NCI-H748 (cell line): ENCODE results near the gene BTNL9.
"Not testable (repeated sequence)": the region's sequence is repeated elsewhere in the genome, so short reads cannot be mapped to it uniquely, and the experiment has no call there.

Experiments used
- DNase-seq: peaks from one replicate; lab custom pipeline; 2025; ENCODE audit not compliant: unreplicated experiment; lab: John Stamatoyannopoulos, UW

BTNL9 gene

GRCh38 chr5:181098762-181099601 is 58.9 kb downstream of the BTNL9 start:
- peak; percentile 21 for DNase-seq

GRCh38 chr5:181099602-181100086 is 59.6 kb downstream of the BTNL9 start:
- DNase-seq: peak; percentile 37

DNA sequence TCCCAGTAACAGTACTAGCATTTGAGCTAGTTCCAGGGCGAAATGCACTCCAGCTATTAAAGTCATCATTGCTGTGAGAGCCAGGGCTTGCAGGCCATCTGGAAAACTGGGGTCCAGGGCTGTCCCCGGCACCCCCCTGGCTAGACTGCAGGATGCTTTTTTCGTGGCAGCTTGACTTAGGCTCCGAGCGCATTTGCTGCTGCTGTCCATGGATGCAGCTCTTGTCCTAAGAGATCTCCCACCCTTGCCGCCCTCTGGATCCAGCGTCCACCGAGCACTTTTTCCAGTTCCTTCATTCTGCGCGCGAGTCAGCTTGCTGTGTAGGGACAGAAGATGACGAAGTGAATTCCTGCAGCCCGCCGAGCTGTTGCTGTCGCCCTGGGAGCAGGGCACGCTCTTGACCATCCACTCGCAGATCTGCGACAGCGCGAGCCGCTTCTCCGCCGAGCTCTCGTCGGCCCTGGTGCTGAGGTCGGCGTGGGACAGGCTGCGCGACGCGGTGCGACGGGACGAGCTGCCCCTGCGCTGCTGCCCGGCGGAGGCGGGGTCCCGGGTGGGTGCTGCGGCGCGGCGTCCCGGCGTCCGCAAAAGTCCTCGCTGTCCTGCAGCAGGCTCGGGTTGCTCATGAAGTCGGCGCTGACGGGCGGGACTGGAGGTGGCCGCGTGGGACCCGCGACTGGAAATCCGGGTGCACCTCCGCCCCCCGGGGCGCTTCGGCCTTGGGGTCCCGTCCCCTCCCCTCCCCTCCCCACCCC is 60.2 kb downstream of the BTNL9 start:
- peak; percentile 69 for DNase-seq

DNA sequence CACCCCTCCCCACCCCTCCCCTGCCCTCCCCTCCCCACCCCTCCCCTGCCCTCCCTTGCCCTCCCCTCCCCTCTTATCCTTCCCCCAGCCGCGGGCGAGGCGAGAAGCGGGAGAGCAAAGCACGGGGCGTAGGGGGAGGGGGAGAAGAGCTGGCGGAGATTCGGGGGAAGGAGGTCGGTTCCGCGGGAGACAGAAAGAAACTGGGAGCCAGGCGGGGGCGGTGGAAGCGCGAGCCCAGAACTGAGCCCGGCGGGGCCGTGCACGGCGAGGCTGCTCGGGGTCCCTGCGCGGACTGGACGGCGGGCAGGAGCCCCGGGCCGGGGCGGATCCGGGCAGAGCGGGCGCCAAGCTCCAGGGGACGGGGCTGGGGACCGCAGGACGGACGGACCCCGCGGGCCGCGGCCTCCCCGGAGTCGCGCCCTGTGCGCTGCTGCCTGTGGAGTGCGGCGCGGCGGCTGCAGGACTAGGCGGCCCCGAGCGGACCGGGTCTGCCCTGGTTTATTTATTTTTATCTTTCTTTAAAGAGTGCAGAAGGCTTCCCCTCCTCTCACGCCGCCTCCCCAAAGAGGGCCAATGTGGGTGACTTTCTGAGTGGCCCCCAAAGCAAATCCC is 61.1 kb downstream of the BTNL9 start:
- DNase-seq: not testable (repeated sequence)

GRCh38 chr5:181101930-181102674 is 62.0 kb downstream of the BTNL9 start:
- not testable (repeated sequence) for DNase-seq

- DNase-seq: peak; percentile 37
Measured at GRCh38 chr5:181104259-181104568, 64.1 kb downstream of the BTNL9 start.

DNA sequence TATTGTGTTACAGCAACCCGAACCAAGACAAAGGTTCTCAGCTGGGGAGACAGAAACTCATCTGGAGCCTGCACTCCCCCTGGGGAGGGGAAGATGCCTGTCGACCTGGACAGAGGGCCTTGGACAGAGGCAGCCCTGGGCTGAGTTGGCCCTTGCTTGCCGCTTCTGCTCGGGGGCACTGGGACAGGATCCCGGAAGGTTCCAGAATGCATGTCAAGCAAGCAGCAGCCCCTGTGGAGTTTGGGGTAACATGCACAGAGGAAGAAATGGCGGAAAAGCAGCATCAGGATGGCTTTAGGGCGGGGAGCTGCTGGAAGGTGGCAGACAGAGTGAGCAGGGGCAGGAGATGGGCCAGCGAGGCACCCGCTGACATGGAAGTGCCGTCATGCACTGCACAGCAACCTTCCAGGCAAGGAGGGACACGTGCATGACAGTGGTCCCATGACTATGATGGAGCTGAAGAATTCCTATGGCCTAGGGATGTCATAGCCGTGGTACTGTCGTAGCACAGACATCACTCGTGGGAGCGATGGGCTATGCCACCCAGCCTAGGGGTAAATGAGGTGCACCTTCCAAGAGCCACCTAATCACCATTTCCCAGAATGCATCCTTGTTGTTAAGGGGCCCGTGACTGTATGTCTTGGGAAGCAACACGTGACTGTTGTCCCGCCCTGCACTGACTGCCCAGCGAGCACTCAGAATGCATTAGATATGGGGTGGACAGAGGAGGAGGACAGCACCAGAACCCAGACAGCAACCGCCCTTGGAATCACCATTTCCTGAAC is 64.7 kb downstream of the BTNL9 start:
- DNase-seq: not testable (repeated sequence)

- no peak for DNase-seq
Measured at GRCh38 chr5:181105391-181106025, 65.4 kb downstream of the BTNL9 start.

- DNase-seq: no peak
Measured at GRCh38 chr5:181107699-181108098, 67.6 kb downstream of the BTNL9 start.

DNA sequence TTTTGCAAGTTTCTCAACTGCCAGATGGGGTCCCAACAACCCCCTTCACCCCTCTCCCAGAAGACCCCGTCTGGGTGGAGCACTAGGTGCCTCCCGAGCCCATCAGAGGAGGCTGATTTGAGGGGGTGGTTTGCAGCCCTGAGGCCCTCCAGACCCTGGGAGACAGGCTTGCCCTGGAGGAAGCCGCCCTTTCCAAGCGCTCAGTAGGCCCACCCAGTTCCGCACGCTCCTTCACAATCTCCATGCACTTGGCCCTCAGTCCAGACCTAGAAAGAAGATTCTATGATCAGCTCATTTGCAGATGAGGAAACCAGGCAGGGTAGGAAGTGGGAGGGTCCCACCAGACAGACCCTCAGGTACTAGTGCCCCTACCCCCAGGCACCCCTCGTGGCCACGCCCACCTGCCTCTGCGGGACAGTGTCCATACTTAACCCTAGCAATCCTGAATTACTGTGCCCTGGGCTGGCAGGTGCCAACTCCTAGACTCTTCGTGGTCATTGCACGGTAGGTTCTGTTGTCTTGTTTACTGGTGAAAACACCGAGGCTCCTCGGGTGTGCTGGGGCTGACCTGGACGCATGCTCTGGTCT is 68.6 kb downstream of the BTNL9 start:
- no peak for DNase-seq

DNA sequence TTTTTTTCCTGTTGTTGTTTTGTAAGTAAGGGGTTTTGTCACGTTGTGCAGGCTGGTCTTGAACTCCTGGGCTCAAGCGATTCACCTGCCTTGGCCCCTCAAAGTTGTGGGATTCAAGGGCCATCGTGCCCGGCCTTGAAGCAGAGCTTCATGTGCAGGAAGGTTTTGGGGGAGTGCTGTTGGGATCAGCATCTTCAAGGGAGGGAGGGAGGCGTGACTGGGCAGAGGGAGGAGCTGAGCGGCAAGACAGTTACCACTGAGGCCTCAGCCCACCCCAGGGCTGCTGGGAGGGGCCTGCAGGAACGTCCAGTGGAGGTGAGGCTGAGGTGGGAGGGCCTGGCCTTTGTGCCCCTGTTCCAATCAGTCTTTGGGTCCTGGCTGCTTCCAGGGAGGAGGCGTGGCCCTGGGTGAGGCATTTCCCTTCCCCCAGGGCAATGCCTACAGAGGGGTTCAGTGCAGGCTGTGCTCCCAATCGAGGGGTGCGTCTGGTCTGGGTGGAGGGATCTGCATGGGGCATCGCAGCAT is 69.5 kb downstream of the BTNL9 start:
- DNase-seq: no peak

DNA sequence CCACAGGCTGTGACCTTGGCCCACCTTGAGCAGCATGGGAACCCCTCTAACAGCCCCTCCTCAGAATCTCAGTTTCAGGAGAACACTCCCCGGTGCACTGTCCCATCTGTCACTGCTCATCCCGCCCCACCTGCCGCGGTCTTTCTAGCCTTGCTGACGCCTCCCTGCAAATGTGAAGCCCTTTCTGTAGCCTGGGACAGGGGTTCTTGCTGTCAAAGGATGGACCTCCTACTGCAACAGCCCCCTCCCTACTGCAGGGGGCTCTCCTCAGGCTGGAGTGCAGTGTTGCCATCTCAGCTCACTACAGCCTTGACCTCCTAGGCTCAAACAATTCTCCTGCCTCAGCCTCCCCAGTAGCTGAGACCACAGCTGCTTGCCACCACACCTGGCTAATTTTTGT is 70.9 kb downstream of the BTNL9 start:
- DNase-seq: no peak
